Loucy (cell line): Measurements from ENCODE around the gene CRADD.

Experiments used
- H2AFZ ChIP-seq: fragments of 200-600 bp; sonication (generic); 2 replicates; pipeline ENCODE4 v1.6.0; 2016; ENCODE audit warnings: antibody characterized with exemption, mild to moderate bottlenecking, low read length, moderate library complexity
- H3F3A ChIP-seq: fragments of 200-600 bp; 2 replicates; pipeline ENCODE4 v1.6.0; 2016; ENCODE audit warnings: antibody characterized with exemption, low read depth, mild to moderate bottlenecking
- H3K27me3 ChIP-seq: fragments of 200-600 bp; sonication (generic); 2 replicates; pipeline ENCODE4 v1.6.1; 2014; ENCODE audit warnings: low read length, mild to moderate bottlenecking; ENCODE audit not compliant: insufficient read depth, poor library complexity, severe bottlenecking
- H3K36me3 ChIP-seq: fragments of 200-600 bp; sonication (generic); 2 replicates; pipeline ENCODE4 v1.6.1; 2016; ENCODE audit warnings: low read length; ENCODE audit not compliant: insufficient read depth
- H3K4me1 ChIP-seq: fragments of 200-600 bp; sonication (generic); 2 replicates; pipeline ENCODE4 v1.5.1; 2014; ENCODE audit warnings: low read length, mild to moderate bottlenecking; ENCODE audit not compliant: insufficient read depth, poor library complexity, severe bottlenecking
- H3K4me2 ChIP-seq: fragments of 200-600 bp; sonication (generic); 2 replicates; pipeline ENCODE4 v1.6.0; 2014; ENCODE audit warnings: antibody characterized with exemption, low read length, low read depth, mild to moderate bottlenecking; ENCODE audit not compliant: poor library complexity, severe bottlenecking
- H3K4me3 ChIP-seq: fragments of 200-600 bp; sonication (generic); 2 replicates; pipeline ENCODE4 v1.5.1; 2014; ENCODE audit warnings: low read length, mild to moderate bottlenecking, mixed read lengths; ENCODE audit not compliant: poor library complexity, severe bottlenecking
- H3K79me2 ChIP-seq: fragments of 200-600 bp; sonication (generic); 2 replicates; pipeline ENCODE4 v1.6.1; 2014; ENCODE audit warnings: low read length; ENCODE audit not compliant: insufficient read depth
- H3K9ac ChIP-seq: fragments of 200-600 bp; sonication (generic); 2 replicates; pipeline ENCODE4 v1.6.0; 2014; ENCODE audit warnings: mild to moderate bottlenecking, low read depth, low read length, moderate library complexity; ENCODE audit not compliant: poor library complexity, severe bottlenecking
- H3K9me2 ChIP-seq: fragments of 200-600 bp; sonication (generic); replicated peaks from 2 replicates; pipeline ENCODE4 v1.6.1; 2016; ENCODE audit warnings: low read depth, low read length, mixed read lengths
- H3K9me3 ChIP-seq: fragments of 200-600 bp; sonication (generic); 2 replicates; pipeline ENCODE4 v1.6.1; 2014; ENCODE audit warnings: mild to moderate bottlenecking, antibody characterized with exemption, low read length, low read depth; ENCODE audit not compliant: insufficient read depth
- H4K20me1 ChIP-seq: fragments of 200-600 bp; sonication (generic); 2 replicates; pipeline ENCODE4 v1.6.0; 2014; ENCODE audit warnings: antibody characterized with exemption, low read length, mild to moderate bottlenecking; ENCODE audit not compliant: insufficient read depth, poor library complexity, severe bottlenecking
- EZH2phosphoT487 ChIP-seq: fragments of 200-600 bp; IDR thresholded peaks from 2 replicates; pipeline ENCODE4 v1.6.1; 2018; ENCODE audit warnings: antibody characterized with exemption, mild to moderate bottlenecking, moderate library complexity, borderline replicate concordance
- TF ChIP-seq, protein P1 (sequence below): fragments of 200-600 bp; sonication (generic); conservative IDR thresholded peaks from 2 replicates; pipeline ENCODE4 v1.5.1; 2014; ENCODE audit warnings: mild to moderate bottlenecking, antibody characterized with exemption, low read length

CRADD gene

DNA sequence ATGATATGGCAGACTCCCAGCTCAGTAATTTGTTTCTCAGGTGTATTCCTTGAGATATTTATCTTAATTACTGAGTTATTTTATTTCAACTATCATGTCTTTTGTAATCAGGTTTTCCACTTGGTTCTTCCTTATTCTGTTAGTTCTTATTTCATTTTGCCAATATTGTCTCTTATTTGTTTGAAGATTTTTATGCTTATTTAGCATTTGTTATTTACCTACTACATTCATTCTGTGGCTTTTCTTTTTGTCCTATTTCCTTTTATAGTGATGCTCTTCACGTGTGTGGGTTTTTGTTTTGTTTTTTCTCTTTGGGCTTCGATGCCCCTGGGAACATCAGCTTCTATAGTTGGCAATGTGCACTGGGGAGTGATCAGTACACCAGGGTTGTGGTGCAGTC, 40.5 kb upstream of the CRADD start:
- no peaks in the 10 kb centered on the region for H3K4me1 ChIP-seq
- no peaks in the 10 kb centered on the region for H3K9me2 ChIP-seq
- H3K4me2 ChIP-seq: no peak overlapping the region
- no peaks in the 10 kb centered on the region for H3K79me2 ChIP-seq
- H3K4me3 ChIP-seq: no peak overlapping the region
- no peak overlapping the region for H3K9ac ChIP-seq
- no peaks in the 10 kb centered on the region for H4K20me1 ChIP-seq
- no peak for TF ChIP-seq EZH2phosphoT487
- TF ChIP-seq, protein P1, sequence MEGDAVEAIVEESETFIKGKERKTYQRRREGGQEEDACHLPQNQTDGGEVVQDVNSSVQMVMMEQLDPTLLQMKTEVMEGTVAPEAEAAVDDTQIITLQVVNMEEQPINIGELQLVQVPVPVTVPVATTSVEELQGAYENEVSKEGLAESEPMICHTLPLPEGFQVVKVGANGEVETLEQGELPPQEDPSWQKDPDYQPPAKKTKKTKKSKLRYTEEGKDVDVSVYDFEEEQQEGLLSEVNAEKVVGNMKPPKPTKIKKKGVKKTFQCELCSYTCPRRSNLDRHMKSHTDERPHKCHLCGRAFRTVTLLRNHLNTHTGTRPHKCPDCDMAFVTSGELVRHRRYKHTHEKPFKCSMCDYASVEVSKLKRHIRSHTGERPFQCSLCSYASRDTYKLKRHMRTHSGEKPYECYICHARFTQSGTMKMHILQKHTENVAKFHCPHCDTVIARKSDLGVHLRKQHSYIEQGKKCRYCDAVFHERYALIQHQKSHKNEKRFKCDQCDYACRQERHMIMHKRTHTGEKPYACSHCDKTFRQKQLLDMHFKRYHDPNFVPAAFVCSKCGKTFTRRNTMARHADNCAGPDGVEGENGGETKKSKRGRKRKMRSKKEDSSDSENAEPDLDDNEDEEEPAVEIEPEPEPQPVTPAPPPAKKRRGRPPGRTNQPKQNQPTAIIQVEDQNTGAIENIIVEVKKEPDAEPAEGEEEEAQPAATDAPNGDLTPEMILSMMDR: no peak
- H3K36me3 ChIP-seq: no peaks in the 10 kb centered on the region
- no peaks in the 10 kb centered on the region for H3F3A ChIP-seq
- no peak overlapping the region for H2AFZ ChIP-seq
- H3K9me3 ChIP-seq: 0 out of 2 replicates have a peak, but pooled peaks cover 2% of the 10 kb centered on the region
- peaks cover 6% of the 10 kb centered on the region for H3K27me3 ChIP-seq

DNA sequence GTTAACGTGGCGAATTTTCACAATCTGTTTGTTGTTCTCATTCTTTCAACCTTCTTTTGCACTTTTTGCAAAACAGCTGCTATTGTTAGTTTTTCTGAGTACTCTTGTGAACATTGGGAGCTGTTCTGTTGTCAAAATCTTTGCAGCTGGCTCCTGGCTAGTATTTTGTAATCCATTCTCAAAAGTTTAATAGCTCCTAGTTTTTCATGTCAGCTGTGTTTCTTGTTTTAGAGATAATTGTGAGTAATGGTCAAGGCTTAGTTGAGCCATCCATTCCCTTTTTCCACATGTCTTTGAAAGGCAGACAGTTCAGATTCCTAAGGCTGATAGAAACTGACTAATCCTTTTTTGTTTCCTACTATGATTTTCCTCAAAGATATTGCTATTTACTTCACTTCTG, 39.1 kb upstream of the CRADD start:
- Histone ChIP-seq H3K9me2 (no peaks in the 10 kb centered on the region), H3K4me1 (no peaks in the 10 kb centered on the region), H3F3A (no peaks in the 10 kb centered on the region), H3K27me3 (peaks cover 6% of the 10 kb centered on the region), H3K4me2 (no peak overlapping the region), H3K9me3 (no peaks in the 10 kb centered on the region), H3K4me3 (no peak overlapping the region), H3K9ac (no peak overlapping the region), H2AFZ (no peak overlapping the region), H4K20me1 (no peaks in the 10 kb centered on the region), H3K36me3 (no peaks in the 10 kb centered on the region), H3K79me2 (no peaks in the 10 kb centered on the region)
- TF ChIP-seq, protein P1: no peak
- TF ChIP-seq EZH2phosphoT487: no peak

DNA sequence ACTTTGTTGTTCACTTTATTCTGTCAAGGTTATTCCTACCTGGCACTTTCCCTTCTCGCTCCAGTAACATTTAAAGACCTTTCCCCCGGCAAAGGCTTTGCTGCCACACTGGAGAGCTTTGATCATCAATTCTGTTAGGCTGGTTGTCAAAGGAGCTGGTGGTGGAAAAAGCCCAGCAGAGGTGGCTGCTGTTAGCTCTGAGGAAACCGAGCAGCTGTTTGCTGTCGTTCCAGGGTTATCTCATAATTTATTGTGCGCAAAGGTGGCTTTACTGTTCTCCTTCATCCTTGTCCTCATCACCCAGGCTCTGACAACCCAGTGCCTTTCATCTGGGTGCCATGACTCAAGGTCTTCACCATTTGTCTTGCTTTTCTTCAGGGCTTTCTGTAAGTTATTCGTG, 38.2 kb upstream of the CRADD start:
- Histone ChIP-seq H3K4me3 (no peak overlapping the region), H3K4me1 (no peaks in the 10 kb centered on the region), H3K9me3 (no peaks in the 10 kb centered on the region), H3K9me2 (no peaks in the 10 kb centered on the region), H3K79me2 (no peaks in the 10 kb centered on the region), H2AFZ (no peak overlapping the region), H4K20me1 (no peaks in the 10 kb centered on the region), H3K36me3 (no peaks in the 10 kb centered on the region), H3K27me3 (peaks cover 6% of the 10 kb centered on the region), H3K4me2 (no peak overlapping the region), H3F3A (no peaks in the 10 kb centered on the region), H3K9ac (no peak overlapping the region)
- TF ChIP-seq EZH2phosphoT487: no peak
- TF ChIP-seq, protein P1: no peak
